ENCODE measurements around the gene ECT2L.

The ECT2L gene

DNA sequence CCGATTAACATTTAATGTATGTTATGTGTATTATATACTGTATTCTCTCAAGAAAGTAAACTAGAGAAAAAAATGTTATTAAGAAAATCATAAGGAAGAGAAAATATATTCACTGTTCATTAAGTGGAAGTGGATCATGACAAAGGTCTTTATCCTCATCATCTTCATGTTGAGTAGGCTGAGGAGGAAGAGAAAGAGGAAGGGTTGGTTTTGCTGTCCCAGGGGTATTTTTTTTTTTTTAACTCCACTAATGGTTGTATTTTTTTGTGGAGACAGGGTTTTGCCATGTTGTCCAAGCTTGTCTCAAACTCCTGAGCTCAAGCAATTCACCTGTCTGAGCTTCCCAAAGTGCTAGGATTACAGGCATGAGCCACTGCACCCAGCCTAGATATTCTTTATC is 11.0 kb downstream of the ECT2L start:
- DNase-seq = no peak

DNA sequence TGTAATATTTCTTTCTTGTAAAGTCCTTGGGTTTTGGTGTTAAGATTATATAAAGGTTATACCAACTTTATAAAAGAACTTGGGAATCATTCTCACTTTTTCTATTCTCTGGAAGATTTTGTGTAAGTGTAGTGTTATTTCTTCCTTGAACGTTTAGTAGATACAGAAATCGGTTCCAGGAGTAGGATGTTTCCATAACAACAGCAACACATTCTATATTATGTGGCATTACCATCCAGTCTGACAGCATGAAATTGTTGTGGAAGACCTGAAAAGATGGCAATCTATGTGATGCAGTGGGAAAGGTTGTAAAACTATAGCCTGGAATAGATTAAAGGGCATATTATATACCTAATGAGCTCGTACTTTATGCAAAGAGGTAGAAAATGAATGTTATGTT is 13.8 kb downstream of the ECT2L start:
- DNase-seq = no peak

DNA sequence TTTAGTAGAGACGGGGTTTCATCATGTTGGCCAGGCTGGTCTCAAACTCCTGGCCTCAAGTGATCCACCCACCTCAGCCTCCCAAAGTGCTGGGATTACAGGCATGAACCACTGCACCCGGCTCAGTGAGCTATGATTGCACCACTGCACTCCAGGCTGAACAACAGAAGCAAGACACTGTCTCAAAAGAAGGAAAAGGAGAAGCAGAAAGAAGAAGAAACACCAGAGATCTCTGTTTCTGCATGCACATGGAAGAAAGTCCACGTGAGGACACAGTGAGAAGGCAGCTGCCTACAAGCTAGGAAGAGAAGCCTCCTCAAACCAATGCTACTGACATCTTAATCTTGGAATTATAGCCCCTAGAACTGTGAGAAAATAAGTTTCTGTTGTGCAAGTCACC is 16.0 kb downstream of the ECT2L start:
- no peak for DNase-seq

DNA sequence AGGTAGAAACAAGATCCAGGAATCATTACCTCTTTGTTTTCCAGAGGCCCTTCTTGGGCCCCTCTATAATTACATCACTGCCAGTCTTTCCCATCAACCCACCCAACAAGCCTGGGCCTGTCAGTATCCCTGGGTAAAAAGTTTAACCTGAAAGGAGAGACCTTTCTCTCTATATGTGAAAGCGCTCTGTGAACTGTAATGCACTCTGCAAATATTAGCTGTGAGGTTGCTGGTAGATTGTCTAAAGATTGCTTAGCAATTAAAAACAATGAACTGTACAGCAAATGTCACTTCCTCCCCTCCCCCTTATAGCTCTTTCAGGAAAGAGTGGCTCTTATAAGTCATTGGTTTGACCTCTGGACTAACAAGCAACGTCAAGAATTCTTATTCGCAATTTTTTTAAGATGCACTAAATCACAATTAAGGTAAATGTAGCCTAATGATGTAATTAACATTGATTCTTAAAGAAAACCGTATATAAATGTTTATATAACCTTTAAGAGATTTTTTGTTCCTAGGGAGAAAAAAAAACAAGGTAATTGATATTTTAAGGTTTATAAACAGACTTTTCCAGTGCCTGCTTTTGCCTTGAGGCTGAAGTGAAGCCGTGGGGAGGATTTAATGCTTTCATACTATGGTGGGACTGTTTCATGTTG is 18.4 kb downstream of the ECT2L start:
- DNase-seq = no peak

DNA sequence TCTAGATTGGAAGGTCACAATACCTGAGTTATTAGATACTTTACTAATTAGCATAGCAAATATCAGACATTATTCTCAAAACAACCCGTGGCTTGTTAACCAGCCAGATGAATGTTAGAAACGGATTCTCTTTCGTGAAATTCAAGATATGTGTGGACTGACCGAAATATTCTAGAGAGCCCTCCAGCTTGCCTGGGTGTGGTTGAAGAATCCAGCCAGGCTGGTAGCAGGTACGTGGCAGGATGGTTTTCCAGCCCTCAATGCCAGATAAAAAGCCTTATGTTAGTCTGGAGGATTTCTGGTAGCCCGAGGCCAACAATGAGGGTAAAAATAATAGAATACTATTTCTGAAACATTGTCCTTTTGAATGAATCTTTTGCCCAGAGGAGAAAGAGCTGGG is 19.3 kb downstream of the ECT2L start:
- DNase-seq = no peak

DNA sequence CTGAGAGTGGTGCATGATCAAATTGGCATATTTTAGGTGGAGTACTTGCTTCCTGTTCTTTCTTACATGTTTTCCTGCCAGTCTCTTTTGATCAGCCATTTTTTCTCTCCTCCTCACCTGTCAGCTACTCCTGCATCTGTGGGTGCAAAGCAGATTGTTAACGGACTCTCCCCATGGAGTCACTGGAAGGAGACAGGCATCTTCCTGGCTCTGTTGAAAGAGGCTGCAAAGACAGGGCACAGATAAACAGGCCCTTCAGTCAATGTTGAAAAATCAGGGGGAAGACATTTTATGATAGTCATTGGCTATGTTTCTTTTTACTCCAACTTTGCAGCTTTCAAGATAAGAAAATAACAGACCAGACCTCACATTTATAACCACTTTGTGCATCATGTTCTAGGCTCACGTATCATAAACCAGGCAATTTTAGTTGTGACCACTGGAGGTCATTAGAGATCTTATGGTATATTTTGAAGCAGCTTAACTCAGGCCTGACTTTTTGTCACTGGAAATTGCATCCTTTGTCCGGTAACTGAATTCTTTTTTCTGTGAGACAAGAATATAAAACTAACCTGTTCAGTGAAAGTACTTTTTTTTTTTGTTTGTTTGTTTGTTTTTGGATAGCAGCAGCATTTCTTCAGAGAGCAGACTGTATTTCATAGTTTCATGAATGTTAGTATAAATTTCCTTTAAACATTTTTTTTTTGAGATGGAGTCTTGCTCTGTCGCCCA is 20.1 kb downstream of the ECT2L start:
- DNase-seq = peak; percentile 29 to 76

DNA sequence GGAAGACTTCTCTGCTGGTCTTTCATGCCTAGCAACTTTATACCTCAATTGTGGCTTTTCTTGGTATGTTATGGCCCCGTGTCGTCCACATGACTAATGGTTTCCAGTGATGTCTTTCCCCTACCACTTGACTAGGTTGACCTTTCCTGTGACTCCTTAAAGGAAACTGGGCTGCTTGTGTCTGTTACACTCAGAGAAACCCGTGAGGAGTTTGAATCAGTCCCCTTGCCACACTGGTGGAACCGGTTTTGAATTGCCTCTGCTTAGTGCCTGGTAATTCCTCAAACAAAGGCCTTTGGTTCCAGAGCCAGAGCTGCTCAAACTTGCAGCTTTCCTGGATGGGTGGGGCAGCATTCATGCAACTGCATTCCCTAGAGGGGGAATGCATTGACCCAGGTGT is 21.9 kb downstream of the ECT2L start:
- DNase-seq = no peak

DNA sequence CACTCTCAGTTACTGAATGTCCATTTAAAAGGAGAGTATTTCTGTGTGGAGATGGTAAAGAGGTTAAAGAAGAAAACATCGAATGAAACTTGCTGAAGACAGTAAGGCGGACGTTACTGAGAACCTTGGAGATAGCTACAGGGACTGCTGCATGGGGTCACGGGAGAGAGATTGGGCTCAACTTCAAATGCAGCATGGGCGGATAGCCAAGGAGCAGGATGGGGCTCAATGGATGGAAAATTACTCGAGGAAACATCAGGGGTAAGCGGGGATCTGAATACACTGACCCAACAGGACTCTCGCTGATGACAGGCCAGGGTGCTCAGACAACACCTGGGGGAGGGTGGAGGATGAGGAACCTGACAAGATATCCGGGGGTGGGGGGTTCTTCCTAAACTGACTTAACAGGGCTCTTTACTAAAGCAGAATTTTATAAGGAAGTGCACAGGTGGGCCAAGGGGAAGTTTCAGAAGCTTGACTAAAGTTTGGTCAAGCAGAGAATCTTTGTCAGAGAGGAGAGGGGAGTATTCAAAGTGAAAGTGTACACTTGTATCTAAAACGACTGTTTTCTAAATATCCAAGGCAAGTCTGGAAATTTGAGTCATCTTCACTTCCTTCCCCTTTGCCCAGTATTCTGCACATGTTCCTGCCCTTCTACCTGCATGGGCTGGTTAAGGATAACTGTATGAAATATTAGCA is 22.8 kb downstream of the ECT2L start:
- peak in 1 of 2 experiments; percentile 20 for DNase-seq

DNA sequence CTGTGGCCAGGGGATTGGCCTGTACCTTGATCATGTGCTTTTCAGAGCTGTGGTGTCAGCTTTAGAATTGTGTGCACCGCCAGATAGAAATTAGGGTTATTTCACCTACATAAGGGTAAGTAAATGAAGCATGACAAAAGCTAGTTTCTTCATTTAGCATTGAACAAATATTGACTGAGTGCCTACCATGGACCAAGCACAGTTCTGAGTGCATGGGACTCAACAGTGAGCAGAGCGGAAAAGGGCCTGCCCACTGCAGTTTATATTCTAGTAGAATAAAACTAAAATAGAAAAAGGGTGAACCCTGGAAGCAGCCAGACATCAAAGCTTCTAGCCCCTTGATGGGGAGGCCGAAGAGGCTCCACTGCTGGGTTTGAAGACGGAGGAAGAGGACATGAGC is 25.6 kb downstream of the ECT2L start:
- no peak for DNase-seq

DNA sequence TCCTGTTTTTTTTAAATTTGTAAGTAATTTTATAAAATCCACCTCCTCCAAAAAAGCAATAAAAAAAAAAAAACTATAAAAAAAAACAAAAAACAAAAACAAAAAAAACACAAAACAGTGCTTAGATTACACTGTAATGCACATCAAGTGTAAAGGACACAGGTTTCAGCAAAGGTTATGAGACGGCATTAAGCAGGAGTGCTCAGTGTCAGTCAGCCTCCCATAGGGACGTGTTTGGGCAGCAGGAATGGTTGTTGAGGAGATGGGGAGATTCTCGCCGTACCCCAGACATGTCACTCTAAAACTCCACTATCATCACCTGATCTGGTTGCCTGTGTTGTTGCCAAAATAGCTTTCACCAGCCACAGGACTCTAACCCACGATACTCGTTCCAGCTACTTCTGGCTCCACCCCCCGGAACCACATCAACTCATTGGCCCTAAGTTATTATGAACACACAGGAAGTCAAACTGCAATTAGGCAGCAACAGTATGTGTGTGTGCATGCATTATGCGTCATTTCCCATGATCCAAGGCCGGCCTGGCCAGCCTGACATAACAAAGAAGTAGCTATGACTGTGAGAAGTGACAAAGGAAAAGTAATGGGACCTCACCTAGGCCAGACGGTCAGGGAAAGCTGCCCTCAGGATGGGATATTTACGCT is 28.7 kb downstream of the ECT2L start:
- DNase-seq = no peak

DNA sequence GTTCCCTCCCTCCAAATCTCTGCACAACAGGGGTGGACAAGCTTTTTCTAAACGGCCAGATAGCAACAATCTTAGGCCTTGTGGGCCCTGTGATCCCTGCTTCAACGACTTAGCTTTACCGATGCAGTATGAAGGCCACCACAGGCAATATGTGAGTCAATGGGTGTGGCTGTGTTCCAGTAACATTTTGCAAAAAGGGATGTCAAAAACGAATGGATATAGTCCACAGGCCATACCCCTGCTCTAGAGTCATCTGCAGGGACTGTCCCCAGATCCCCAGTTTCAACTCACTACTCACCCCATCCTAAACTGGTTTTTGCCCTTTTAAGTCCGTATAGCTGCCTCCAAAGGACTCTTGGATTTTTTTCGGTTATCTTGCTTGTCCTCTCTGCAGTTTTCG is 34.4 kb downstream of the ECT2L start:
- DNase-seq = no peak

DNA sequence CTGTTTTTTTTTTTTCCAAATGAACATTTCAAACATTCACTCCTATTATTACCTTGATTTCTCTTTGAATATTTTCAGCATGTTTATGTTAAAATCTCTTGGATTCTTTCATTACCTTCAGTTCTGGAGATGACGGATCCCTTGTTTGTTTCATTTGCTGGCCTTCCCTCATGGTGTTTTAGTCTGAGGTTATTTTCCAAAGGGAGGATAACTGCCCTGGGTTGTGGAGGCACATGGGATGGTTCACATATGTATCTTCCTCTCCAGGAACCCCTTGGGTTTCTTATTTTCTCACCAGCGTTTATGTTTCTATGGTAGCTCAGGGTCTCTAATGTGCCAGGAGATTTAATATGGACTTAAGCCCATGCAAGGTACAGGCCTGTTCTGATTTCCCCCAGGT is 36.3 kb downstream of the ECT2L start:
- no peak for DNase-seq

DNA sequence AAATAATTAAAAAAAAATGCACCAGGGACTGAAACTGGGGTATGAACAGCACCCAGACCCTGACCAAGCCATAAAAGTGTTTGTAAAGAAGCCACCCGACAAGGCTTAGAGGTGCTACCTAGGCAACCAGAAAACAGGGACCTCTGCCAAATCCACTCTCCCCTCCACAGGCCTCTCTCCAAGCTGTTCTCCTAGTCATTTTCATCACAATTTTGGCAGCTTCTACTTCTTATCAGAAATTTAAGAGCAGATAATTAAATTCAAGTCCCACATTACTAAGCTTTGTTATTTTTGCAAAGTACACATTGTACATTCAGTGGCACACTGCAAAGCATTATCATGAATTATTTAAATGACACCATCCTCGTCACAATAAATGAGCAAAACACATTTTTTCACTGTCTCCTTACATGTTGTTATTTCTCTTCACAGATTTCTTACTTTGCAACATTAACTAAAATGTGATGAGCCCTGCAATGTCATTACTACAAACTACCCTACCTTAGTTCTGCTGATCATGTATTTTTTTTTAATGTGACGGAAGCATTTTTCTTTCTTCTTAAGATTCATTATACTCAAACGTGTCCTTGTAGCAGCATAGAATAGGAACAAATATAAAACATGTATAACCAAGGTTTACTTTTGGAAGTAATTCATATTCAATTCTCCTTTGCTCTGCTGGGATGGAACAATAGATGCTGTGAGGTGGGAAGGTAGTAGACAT is 38.1 kb downstream of the ECT2L start:
- peak; percentile 81 to 84 for DNase-seq

DNA sequence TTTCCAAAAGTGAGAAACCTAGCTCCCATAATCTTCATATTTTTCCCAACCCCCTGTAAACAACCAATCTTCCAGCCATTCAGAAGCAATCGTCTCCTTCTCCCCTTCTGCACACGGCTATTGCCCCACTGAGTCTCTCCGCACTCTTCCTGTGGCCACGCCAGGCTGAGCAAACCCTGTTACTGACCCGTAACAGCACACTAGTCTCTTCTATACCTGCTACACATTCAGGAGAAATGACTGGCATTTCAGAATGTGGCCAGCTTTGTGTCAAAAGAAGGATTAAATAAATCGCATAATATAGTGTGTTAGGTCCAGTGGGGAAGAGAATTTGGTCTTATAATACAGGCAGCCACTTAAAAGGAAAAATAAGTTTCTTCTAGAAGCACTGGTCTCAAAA is 41.4 kb downstream of the ECT2L start:
- no peak for DNase-seq

DNA sequence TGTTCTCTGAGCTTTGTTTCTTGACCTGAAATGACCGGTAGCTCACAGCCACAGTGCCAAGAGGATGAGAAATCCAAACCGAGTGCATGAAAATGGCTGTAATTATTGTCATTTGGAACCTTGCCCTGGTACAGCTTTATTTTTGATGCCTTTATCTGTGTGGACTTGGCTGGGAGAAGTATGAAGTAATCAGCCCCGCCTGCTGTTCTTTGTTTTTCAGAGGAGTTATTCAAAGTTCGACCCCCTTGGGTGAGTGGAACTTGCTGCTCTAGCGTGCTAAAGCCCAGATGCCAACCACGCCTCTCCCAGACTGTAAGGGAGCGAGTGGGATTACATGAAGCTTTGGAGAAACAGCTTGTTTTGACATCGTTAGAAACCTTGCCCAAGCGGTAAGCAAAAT is 48.3 kb downstream of the ECT2L start:
- DNase-seq = peak; percentile 87 to 92

DNA sequence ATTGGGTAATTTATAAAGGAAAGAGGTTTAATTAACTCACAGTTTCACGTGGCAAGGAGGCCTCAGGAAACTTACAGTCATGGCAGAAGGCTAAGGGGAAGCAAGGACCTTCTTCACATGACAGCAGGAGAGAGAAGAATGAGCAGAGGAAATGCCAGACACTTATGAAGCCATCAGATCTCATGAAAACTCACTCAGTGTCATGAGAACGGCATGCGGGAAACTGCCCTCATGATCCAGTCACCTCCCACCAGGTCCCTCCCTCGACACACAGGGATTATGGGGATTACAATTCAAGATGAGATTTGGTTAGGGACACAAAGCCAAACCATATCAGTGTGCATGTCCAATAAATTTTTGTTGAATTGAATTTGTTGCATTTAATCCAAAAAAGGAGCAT is 52.0 kb downstream of the ECT2L start:
- DNase-seq = no peak

DNA sequence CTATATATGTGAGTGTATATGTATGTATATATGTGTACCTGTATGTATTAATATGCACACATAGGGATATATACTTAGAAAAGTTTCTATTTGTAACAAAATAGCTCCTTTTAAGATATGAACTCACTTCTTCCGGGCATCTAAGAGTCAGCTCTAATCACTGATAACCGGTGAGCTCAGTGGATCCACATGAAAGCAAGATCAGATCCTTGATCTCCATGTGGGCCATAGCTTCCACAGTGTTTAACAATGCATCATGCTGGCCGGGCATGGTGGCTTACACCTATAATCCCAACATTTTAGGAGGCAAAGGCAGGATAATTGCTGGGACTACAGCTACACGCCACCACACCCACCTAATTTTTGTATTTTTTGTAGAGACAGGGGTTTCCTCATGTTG is 52.6 kb downstream of the ECT2L start:
- DNase-seq = no peak

DNA sequence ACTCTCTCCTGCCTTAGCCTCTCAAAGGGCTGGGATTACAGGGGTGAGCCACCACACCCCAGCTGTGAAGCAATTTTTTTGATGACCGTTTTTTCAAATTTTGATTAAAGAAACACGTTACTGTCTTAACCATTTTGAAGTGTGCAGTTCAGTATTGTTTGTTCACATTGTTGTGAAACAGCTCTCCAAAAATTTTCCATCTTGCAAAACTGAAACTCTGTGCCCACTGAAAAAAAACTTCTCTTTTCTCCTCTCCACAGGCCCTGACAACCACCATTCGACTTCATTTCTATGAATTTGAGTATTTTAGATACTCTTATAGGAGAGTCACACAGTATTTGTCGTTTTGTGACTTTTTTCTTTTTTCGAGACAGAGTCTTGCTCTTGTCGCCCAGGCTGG is 53.9 kb downstream of the ECT2L start:
- DNase-seq = no peak

DNA sequence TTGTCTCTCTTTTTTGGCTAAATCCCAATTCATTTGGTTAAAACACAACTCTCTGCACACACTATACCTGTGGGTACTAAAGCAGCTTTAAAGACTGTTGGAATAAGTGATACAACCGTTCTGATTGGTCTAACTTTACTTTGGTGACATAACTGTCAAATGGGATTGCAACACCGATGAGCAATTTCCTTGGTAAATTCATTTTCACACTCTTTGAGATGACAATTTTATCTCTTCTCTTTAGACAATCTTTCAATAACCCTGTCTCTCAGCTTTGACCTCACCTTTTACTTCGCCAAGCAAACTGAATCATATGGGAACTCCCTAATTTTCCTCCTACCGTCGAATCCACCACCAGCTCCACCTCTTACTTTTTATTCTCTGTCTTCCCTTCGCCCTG is 60.8 kb downstream of the ECT2L start:
- DNase-seq = no peak

DNA sequence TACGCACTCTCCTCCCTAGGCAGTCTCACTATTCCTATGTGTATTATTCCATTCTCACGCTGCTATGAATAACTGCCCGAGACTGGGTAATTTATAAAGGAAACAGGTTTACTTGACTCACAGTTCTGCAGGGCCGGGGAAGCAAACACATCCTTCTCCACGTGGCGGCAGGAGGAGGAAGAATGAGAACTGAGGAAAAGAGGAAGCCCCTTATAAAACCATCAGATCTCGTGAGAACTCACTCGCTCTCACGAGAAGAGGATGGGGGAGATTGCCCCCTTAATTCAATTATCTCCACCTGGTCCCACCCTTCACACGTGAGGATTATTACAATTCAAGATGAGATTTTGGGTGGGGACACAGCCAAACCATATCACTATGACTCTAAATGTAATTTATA is 61.9 kb downstream of the ECT2L start:
- DNase-seq = no peak

DNA sequence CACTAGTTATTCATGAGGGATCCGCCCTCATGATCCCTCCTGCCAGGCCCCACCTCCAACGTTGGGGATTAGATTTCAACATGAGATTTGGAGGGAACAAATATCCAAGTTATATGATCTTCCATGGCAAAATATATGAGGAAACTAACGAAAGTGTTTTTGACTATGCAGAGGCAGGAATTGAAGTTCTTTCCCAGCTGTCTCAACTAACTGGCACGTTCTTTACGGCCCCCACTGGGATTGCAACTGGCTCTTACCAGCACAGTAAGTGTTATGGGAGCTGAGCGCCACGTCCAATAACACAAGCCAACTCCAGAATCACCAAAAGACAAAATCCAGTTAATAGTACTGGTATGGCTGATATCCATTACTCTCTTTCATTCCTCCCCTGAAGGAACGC is 66.6 kb downstream of the ECT2L start:
- no peak for DNase-seq

DNA sequence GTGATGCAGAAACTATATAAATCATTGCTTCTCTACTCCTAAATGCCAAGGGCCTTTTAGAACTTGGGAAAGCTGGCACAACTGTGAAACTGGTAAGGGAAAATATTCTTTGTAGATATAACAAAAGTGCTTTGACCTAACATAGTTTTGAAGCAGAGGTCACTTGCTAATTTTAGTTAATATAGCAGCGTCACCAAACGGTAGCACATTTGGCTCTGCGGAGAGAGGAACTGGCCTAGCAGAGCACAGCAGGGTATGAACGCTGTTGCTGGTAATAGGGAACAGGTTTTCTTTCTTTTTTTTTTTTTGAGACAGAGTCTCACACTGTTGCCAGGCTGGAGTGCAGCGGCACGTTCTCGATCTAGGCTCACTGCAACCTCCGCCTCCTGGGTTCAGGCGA is 67.4 kb downstream of the ECT2L start:
- DNase-seq = no peak

DNA sequence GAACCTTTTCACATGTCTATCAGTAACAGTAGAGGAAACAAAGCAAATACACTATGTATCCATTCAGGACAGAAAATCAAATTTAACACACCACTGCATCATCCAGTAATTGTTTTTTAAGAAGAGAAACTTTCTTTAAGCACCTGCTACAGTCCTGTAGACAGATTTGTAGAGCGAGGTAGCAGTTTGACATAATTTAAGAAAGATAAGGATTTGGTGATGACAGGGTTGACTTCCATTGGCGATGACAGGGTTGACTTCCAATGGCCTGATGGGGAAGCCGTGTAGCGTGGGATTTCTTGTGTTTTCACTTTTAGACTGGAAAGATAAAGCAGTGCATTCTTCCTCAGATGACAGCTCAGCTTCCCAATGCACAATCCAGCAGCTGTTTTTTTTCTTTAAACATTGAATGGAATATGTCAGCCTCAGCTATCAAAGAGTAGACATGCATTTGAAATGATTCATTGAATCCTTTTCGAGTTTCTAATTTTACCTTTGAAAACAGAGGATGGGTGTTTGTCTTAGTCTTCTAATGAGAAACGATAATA is 68.5 kb downstream of the ECT2L start:
- no peak for DNase-seq
